Right ventricle myocardium inferior (tissue), 1 donor: Measurements from ENCODE around the gene FOXP1. TPM values are rescaled to one million over a fixed set of nuclear protein-coding genes. Genes with fewer than 3 reads are reported as not detected.
"Not testable (repeated sequence)": the region's sequence is repeated elsewhere in the genome, so short reads cannot be mapped to it uniquely, and the experiment has no call there.

Experiments
- ATAC-seq: fragments of 200-7000 bp; cut with Tn5 transposase; one replicate; pipeline ENCODE4 v1.9.1; 2020; ENCODE audit warnings: mild to moderate bottlenecking, moderate library complexity
- DNase-seq: peaks from one replicate; pipeline ENCODE4 v3.0.0; 2021; ENCODE audit errors: missing footprints
- intact Hi-C: fragments of 100-400 bp; cut with DNase I; formaldehyde crosslinking; loops from one replicate; pipeline ENCODE4 v1.11.0; 2022
- total RNA-seq: library from RNA; stranded (reverse); fragmentation: NEBNext Ultra II Directional; extraction: Animal tissue kit (Norgen Biotek cat#: 25700); gene quantifications from one replicate; pipeline ENCODE4 v1.2.1, GENCODE V29; 2021
- donor health status: DM: no; HTN: yes; CAD: no; lungs with severe emphysema.

The FOXP1 gene
- total RNA-seq, 1 donor from 2014 or later = 38.5 TPM

DNA sequence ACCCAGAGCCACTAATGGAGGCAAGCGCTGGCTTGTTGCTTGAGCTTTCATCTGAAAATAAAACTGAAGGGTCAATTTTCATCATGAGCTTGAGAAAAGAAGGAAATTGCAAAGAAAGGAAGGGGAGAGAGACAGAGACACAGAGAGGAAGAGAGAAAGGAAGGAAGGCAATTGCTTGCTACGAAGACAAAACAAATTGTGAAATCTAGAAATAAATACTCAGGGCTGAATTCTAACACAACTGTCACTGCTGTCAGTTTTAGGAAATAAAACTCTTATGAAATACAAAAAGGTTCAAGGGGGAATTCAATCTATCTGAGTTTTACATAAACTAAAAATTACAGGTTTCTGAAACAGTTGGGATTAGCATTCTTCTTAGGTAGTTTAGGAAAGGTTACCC is 36.7 kb downstream of the FOXP1 start:
- DNase-seq (no peak), ATAC-seq (no peak)
- intact Hi-C loops = no loop called here

GRCh38 chr3:71545330-71545729 is 38.2 kb downstream of the FOXP1 start:
- intact Hi-C loops = no loop called here
- no peak for DNase-seq
- no peak for ATAC-seq

GRCh38 chr3:71543371-71544016 is 40.0 kb downstream of the FOXP1 start:
- intact Hi-C loops = no loop called here
- no peak for DNase-seq
- peak; percentile 7 for ATAC-seq

DNA sequence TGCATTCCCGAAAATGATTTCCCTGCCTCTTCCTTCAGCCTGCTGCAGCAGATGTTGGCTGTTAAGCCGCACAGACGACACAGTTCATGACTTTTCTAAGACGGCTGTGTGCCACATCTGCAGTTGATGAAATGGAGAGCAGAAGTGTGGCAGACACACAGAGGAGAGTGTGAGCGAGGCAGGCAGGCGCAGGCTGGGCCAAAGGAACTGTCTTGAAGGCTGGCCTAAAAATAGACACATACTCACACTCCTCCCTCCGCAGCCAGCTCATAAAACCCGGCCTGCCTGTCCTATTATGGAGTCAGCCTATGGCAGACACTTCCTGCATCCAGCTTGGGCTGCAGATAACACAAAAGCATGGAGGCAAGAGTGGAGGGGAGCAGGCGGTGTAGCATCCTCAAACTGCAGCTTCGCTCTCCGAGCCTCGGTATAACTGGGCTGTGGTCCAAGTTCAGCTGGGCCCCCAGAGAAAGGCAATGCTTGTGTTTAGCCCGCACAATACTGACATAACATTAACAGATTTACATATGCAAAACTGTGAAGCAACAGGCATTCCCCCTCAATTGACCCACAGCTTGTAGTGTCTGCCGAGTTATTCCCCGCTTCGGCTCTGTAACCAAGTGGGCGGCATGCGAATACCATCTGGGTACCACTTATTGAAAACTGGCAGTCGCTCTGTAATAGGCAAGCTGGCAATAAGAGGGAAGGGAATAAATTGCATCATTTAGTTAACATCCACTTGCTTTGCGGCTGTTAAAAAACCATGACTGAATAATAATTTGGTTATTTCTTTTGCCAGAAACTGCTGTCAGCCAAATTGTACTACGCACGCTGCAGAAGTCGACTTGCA is 40.8 kb downstream of the FOXP1 start:
- peak; percentile 89 for DNase-seq
- intact Hi-C loops = no loop called here
- ATAC-seq = peak; percentile 98

GRCh38 chr3:71541313-71541712 is 42.2 kb downstream of the FOXP1 start:
- intact Hi-C loops = no loop called here
- ATAC-seq = no peak

DNA sequence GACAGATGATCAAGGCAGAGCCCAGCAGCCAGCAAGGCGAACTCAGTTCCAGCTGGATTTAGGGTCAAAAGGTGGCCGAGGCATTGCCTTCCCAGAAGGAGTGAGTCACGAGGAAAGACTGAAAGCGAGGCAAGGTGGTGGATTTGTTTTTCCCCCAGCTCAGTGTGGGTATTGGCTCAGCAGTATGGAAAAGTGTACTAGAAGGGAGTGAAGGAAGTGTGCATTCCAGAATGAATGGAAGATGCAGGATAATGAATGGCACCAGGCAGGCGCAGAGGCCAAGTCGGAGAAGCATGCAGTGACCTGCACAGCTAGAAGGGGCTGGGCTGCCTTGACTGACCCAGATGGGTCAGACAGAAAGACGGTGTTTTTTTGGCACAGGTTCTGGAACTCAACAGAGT is 46.3 kb downstream of the FOXP1 start:
- DNase-seq (no peak), ATAC-seq (no peak)
- intact Hi-C loops = no loop called here

More at GRCh38 chr3:71541313-71541712, 42.2 kb downstream of the FOXP1 start:
- DNase-seq = no peak

DNA sequence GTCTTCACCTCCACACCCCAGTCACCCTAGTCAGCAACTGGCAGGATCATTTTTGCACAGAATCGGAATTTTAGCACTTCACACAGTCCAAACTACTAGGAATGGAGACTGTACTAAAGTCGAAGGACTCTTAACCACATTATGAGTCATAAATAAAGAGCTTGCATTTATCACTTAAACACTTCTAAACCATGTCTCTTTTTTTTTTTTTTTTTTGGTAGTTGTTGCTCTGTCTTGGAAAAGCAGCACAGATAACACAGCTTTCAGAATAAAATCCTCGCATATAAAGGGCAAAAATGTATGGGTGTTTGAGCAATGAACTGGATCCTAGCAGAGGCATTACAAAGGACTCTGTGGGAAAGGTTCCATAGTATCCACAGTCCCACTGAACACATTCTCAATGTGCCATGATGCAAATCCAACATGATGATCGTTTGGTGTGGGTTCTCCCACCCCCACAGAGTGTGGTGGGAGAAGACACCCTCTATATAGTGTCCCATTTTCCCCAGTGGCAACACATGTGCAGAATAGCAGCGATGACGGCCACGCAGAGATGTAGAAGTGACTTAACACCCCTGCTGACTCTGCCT is 47.1 kb downstream of the FOXP1 start:
- ATAC-seq (no peak), DNase-seq (no peak)
- intact Hi-C loops = no loop called here

GRCh38 chr3:71533588-71533987 is 49.9 kb downstream of the FOXP1 start:
- intact Hi-C loops = no loop called here
- DNase-seq (no peak), ATAC-seq (no peak)

DNA sequence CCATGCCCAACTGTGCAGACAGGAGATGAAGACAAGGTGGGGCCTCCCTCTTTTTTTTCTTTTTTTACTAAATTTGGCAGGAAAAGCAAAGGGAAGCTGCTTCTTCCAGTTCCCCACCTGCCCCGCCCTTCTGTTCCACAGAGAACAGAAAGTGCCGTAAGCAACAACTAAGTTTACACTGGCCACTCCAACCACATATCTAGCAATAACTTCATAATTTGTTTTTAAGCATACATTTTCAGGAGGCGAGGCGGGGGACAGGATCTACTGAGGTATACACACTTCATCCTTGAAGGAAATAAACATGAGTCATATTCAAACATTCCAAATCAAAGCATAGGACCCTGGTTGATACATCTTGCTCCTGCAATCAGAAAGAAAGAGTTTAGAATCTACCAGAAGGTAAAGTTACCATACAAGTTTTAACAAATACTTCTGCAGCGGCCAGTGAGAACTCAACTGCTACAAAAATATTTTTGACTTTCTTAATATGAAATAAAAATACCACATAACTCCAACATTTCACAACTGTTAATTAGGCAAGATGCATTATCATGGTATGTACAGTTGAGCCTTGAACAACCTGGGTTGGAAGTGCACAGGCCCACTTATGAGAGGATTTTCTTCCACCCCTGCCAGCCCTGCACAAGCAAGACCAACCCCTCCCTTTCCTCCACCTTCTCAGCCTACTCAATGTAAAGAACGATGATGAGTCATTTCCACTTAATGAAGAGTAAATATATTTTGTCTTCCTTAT is 50.7 kb downstream of the FOXP1 start:
- intact Hi-C loops = no loop called here
- DNase-seq (no peak), ATAC-seq (no peak)

DNA sequence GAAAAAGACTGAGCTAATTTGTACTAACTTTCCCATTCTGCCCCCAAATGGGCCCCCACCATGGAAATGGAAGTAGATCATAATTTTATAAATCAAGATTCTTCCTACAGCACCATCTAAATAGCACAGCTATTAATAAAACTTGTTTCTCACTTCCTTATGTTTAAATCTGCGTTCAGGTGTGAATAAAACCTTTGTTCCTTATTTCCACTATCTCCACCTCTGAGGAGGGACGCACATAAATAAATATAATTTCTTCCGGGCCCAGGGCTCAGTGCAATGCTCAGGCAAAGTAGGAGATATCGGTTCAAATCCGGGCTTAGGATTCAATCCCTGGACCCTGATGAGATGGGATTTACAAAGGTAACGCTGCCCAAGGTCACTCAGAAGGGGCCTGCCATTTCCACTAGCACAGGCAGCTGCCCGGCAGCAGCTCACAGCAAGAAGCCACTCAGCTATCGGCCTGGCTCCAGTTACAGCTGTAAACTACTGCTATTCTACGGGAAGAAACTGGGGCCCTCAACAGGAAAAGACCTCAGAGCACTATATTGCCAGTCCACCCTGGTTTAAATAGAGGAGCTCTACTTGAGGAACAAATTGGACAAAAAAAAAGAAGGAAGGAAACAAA is 52.5 kb downstream of the FOXP1 start:
- no peak for DNase-seq
- ATAC-seq = no peak
- intact Hi-C loops = no loop called here

DNA sequence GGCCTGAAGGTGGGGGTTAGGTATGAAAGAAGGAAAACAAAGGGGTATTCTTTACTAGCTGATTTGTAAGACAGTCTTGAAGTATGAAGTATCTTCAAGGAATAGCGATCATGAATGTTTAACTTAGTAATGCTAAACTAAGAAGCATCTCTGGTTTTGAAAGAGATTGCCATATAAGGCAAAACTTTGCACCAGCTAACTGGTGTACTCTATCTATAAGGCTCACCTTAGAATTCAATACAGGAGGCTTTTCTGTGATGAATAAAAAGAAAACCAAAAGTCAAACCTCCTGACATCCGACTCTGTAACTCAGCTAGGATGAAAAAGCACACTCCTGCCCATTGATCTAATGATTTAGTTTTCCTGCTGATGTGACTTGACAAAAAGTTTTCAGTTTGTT is 54.7 kb downstream of the FOXP1 start:
- no peak for DNase-seq
- intact Hi-C loops = no loop called here
- no peak for ATAC-seq

- DNase-seq, ATAC-seq, intact Hi-C loops: not testable (repeated sequence)
Measured at GRCh38 chr3:71526448-71526847, 57.1 kb downstream of the FOXP1 start.

GRCh38 chr3:71525391-71525790 is 58.1 kb downstream of the FOXP1 start:
- DNase-seq (no peak), ATAC-seq (no peak)
- intact Hi-C loops = no loop called here

- ATAC-seq (no peak), DNase-seq (no peak)
- intact Hi-C loops = no loop called here
Measured at GRCh38 chr3:71524672-71525071, 58.9 kb downstream of the FOXP1 start.

DNA sequence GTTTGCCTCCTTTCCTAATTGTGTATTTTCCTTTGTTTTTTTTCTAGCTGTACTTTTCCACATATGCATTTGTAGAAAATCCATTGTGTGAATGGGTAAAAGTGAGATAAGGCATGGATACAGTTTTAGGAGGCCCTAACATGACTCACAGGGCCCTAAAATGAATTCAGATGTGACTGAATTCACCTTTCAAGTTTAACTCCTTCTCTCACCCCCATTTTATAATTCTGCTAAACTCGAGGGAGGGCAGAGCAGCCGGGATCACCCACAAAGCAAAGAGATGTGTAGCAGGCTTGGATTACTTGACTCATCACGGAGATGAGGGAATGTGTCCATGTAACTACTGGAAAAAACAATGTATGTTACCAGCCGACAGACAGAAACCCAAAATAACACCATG is 59.9 kb downstream of the FOXP1 start:
- ATAC-seq = no peak
- intact Hi-C loops = no loop called here
- no peak for DNase-seq

DNA sequence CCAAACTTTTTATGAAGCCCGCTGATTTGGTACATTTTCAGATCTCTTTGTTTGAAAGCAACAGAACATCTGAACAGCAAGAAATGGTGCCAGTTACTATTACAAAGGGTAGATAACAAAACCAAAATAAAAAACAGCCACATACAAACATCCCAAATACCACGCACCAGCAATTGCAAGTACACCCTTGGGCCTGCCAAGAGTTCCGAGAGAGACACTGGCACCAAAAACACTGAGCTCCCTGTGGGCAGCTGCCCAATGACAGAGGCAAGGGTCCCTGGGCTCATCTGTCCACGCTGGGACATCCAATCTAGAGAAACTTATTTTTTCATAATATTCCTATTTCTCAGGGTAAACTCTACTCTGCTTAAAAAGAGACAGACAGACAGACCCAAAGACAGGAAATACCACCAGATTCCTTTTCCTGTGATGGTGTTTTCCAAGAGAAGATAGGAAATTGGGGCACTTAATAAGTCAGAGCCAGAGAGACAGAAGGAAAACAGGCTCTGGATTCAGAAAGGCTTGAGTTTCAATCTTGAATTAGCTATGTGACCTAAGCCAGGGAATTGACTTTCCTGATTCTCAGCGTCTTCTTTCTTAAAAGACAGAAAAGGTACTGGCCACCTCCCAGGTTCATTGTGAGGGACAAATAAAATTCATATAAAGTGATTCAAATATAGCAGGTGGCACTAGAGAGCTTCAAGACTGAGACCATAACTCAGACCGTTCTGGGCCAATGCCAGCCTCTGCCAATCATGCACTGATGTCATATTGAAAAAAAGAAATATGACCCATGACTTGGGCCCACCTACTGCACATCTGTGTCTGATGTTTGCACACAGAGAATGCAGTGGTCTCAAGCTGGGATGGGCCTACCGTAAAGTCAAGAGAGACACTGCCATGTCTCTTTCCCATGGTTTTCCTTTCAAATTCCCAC is 61.3 kb downstream of the FOXP1 start:
- peak; percentile 37 for ATAC-seq
- intact Hi-C loops = no loop called here
- no peak for DNase-seq

- DNase-seq (no peak), ATAC-seq (no peak)
- intact Hi-C loops = no loop called here
Measured at GRCh38 chr3:71521021-71521352, 62.5 kb downstream of the FOXP1 start.
